Measurements from ENCODE around the gene RFC2.

The RFC2 gene

GRCh38 chr7:74254129-74254857 lies at the start of gene RFC2:
Gene RFC2 (minus strand): TSS chr7:74254399. CDS start chr7:74254383, 16 bp downstream.
- peak; percentile 92 for DNase-seq (ENCODE audit: low read depth)

GRCh38 chr7:74302745-74303221 lies 48.6 kb upstream of the RFC2 start:
- no peak for DNase-seq (ENCODE audit: low read depth)

GRCh38 chr7:74300926-74301325 lies 46.7 kb upstream of the RFC2 start:
- no peak for DNase-seq (ENCODE audit: low read depth)

- DNase-seq (ENCODE audit: low read depth), result no peak
Measured at GRCh38 chr7:74299401-74299800, 45.2 kb upstream of the RFC2 start.

GRCh38 chr7:74297516-74298233 lies 43.5 kb upstream of the RFC2 start:
- DNase-seq (ENCODE audit: low read depth), result no peak

- peak; percentile 70 for DNase-seq (ENCODE audit: low read depth)
Measured at GRCh38 chr7:74294191-74294998, 40.2 kb upstream of the RFC2 start.

- DNase-seq (ENCODE audit: low read depth), result no peak
Measured at GRCh38 chr7:74293577-74293908, 39.3 kb upstream of the RFC2 start.

- no peak for DNase-seq (ENCODE audit: low read depth)
Measured at GRCh38 chr7:74292757-74293576, 38.8 kb upstream of the RFC2 start.

GRCh38 chr7:74291535-74291934 lies 37.3 kb upstream of the RFC2 start:
- DNase-seq (ENCODE audit: low read depth), result no peak

GRCh38 chr7:74290981-74291441 lies 36.8 kb upstream of the RFC2 start:
- no peak for DNase-seq (ENCODE audit: low read depth)

GRCh38 chr7:74290553-74290950 lies 36.4 kb upstream of the RFC2 start:
- no peak for DNase-seq (ENCODE audit: low read depth)

- DNase-seq (ENCODE audit: low read depth), result no peak
Measured at GRCh38 chr7:74289659-74290552, 35.7 kb upstream of the RFC2 start.

GRCh38 chr7:74289018-74289658 lies 34.9 kb upstream of the RFC2 start, which contains the start of gene CLIP2:
Gene CLIP2 (plus strand): TSS chr7:74289407. CDS start chr7:74317547, 28,140 bp downstream.
- DNase-seq (ENCODE audit: low read depth), result peak; percentile 64

GRCh38 chr7:74288034-74288881 lies 34.1 kb upstream of the RFC2 start:
- no peak for DNase-seq (ENCODE audit: low read depth)

- no peak for DNase-seq (ENCODE audit: low read depth)
Measured at GRCh38 chr7:74287303-74288033, 33.3 kb upstream of the RFC2 start.

- no peak for DNase-seq (ENCODE audit: low read depth)
Measured at GRCh38 chr7:74286131-74286530, 31.9 kb upstream of the RFC2 start.

GRCh38 chr7:74284781-74285259 lies 30.6 kb upstream of the RFC2 start:
- no peak for DNase-seq (ENCODE audit: low read depth)

- DNase-seq (ENCODE audit: low read depth), result no peak
Measured at GRCh38 chr7:74283858-74284447, 29.8 kb upstream of the RFC2 start.

Data from GM04504 (cell line).